ENCODE data around the gene DZIP3. TPM values are rescaled to one million over a fixed set of nuclear protein-coding genes. Genes with fewer than 3 reads are reported as not detected.
A peak's percentile ranks its signal among the peaks of the same experiment; 100 is the strongest.

The DZIP3 gene
- total and polyA plus RNA-seq, 4 experiments from 2014 or later, result 8.9 to 18.5 (median 14.2) TPM

GRCh38 chr3:108565506-108565905 lies 24.0 kb upstream of the DZIP3 start:
- Mint-ChIP-seq H3K4me1 (peaks cover 0 to 2% (median 0%) of the 10 kb centered on the region in 4 donors), H3K27me3 (no peaks in the 10 kb centered on the region), H3K9me3 (no peaks in the 10 kb centered on the region), H3K27ac (no peak overlapping the region), H3K4me3 (no peak overlapping the region), H3K36me3 (peaks cover 0 to 4% of the 10 kb centered on the region in 2 donors)
- no peak overlapping the region for H3K27ac ChIP-seq (ENCODE audit: low read depth, low read length)
- intact Hi-C loops (cut with micrococcal nuclease), result no loop called here
- no peak for DNase-seq
- H3K9me3 ChIP-seq (ENCODE audit: control insufficient read depth in 1 of 2, low read length in 2 of 2), result no peaks in the 10 kb centered on the region
- H3K27me3 ChIP-seq (ENCODE audit: insufficient read depth, low read length), result no peaks in the 10 kb centered on the region
- no peak overlapping the region for H3K4me3 ChIP-seq (ENCODE audit: low read length in 2 of 2)
- CTCF ChIA-PET (ENCODE audit: partially characterized antibody), result interaction anchor here (0.6 kb wide), 1 partner anchor 347 kb away, joined by 3 read pairs; no protein-coding TSS in a partner anchor
- POLR2A ChIA-PET (ENCODE audit: partially characterized antibody), result no interaction called here
- H3K36me3 ChIP-seq (ENCODE audit: insufficient read depth, low read length), result no peaks in the 10 kb centered on the region
- H3K4me1 ChIP-seq (ENCODE audit: insufficient read depth, low read length), result no peaks in the 10 kb centered on the region

DNA sequence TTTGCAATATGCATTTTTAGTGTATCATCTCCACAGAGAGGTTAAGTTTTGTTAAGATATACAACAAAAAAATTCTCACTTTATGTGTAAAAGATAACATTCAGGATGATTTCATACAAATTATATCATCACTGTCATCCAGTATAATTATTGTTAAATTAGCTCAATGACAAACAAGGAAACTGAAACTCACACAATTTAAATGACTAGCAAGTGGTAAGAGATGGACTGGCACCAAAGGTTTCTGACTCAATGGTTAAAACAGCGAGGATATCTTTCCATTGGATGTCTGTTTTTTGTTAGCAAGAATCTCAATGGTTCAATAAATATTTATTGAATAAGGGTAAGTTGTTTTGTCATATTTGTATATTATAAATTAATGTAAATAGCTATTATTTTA lies 22.9 kb upstream of the DZIP3 start:
- Mint-ChIP-seq H3K4me3 (no peak overlapping the region), H3K9me3 (no peaks in the 10 kb centered on the region), H3K27ac (no peak overlapping the region), H3K27me3 (no peaks in the 10 kb centered on the region), H3K4me1 (peaks cover 0 to 2% (median 0%) of the 10 kb centered on the region in 4 donors), H3K36me3 (peaks cover 0 to 4% of the 10 kb centered on the region in 2 donors)
- ChIA-PET CTCF (ENCODE audit: partially characterized antibody) (interaction anchor here (0.8 kb wide), 1 partner anchor 11 kb away, joined by 3 read pairs; no protein-coding TSS in a partner anchor), POLR2A (ENCODE audit: partially characterized antibody) (no interaction called here)
- Histone ChIP-seq H3K27ac (ENCODE audit: low read depth, low read length) (no peak overlapping the region), H3K9me3 (ENCODE audit: control insufficient read depth in 1 of 2, low read length in 2 of 2) (no peaks in the 10 kb centered on the region), H3K4me3 (ENCODE audit: low read length in 2 of 2) (no peak overlapping the region), H3K27me3 (ENCODE audit: insufficient read depth, low read length) (no peaks in the 10 kb centered on the region), H3K36me3 (ENCODE audit: insufficient read depth, low read length) (no peaks in the 10 kb centered on the region), H3K4me1 (ENCODE audit: insufficient read depth, low read length) (no peaks in the 10 kb centered on the region)
- intact Hi-C loops (cut with micrococcal nuclease), result no loop called here
- DNase-seq, result no peak

DNA sequence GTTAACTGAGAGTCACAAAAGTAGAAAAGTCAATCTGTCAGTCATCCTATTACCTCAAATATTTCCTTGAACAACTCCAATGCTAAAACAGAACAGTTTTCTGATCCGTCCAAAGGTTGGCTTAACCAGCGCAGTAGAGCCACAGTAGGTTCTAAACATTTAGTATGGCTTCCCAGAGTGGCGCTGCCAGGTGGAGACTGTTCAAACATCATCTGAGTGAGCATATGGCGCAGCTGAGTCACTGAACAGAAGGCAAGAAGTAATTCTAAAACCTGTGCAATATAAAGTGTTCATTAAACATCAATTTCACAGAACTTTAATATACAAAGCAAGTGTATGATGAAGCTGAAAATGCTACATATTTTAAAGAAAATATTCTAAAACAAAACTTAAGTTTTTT lies 20.2 kb upstream of the DZIP3 start:
- H3K9me3 Mint-ChIP-seq, result peaks cover 0 to 5% (median 1%) of the 10 kb centered on the region in 8 donors
- H3K27me3 Mint-ChIP-seq, result no peaks in the 10 kb centered on the region
- ChIA-PET POLR2A (ENCODE audit: partially characterized antibody) (no interaction called here), CTCF (ENCODE audit: partially characterized antibody) (no interaction called here)
- H3K9me3 ChIP-seq (ENCODE audit: control insufficient read depth in 1 of 2, low read length in 2 of 2), result no peaks in the 10 kb centered on the region
- H3K4me3 ChIP-seq (ENCODE audit: low read length in 2 of 2), result no peak overlapping the region
- no peak overlapping the region for H3K27ac Mint-ChIP-seq
- DNase-seq, result no peak
- no peaks in the 10 kb centered on the region for H3K36me3 ChIP-seq (ENCODE audit: insufficient read depth, low read length)
- H3K4me1 ChIP-seq (ENCODE audit: insufficient read depth, low read length), result no peaks in the 10 kb centered on the region
- H3K36me3 Mint-ChIP-seq, result peaks cover 4 to 12% of the 10 kb centered on the region in 2 donors
- H3K27ac ChIP-seq (ENCODE audit: low read depth, low read length), result no peak overlapping the region
- H3K4me1 Mint-ChIP-seq, result peaks cover 0 to 2% (median 0%) of the 10 kb centered on the region in 4 donors
- intact Hi-C loops (cut with micrococcal nuclease), result no loop called here
- no peaks in the 10 kb centered on the region for H3K27me3 ChIP-seq (ENCODE audit: insufficient read depth, low read length)
- no peak overlapping the region for H3K4me3 Mint-ChIP-seq

DNA sequence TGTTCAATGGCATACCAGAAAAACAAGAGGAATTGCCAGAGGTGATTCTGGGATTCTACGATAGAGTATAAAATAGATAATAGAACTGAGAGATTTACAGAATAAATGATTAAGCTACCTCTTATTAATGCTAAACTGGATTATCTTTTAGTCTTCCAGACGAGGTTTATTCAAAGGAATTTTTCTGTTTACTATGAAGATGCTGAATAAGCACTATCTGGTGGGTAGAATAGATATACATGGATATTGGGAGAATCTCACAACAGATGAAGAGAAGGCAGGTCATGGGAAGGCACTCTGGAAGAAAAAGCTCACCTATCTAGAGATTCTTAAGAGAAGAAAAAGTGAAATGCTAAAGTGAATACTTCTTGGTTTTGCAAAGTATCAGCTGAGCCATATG lies 11.5 kb upstream of the DZIP3 start:
- H3K9me3 ChIP-seq (ENCODE audit: control insufficient read depth in 1 of 2, low read length in 2 of 2), result no peaks in the 10 kb centered on the region
- H3K27ac Mint-ChIP-seq, result no peak overlapping the region
- no peak overlapping the region for H3K4me3 ChIP-seq (ENCODE audit: low read length in 2 of 2)
- no peaks in the 10 kb centered on the region for H3K36me3 ChIP-seq (ENCODE audit: insufficient read depth, low read length)
- no peaks in the 10 kb centered on the region for H3K27me3 Mint-ChIP-seq
- no peaks in the 10 kb centered on the region for H3K4me1 ChIP-seq (ENCODE audit: insufficient read depth, low read length)
- peaks cover 0 to 5% (median 0%) of the 10 kb centered on the region in 8 donors for H3K9me3 Mint-ChIP-seq
- H3K4me1 Mint-ChIP-seq, result peaks cover 0 to 2% (median under 1%) of the 10 kb centered on the region in 4 donors
- POLR2A ChIA-PET (ENCODE audit: partially characterized antibody), result interaction anchor here (2.0 kb wide), 1 partner anchor 12 kb away, joined by 6 read pairs; the partner anchor contains the start of genes CIP2A and DZIP3
- DNase-seq, result no peak
- no peak overlapping the region for H3K27ac ChIP-seq (ENCODE audit: low read depth, low read length)
- peaks cover 4 to 13% of the 10 kb centered on the region in 2 donors for H3K36me3 Mint-ChIP-seq
- intact Hi-C loops (cut with micrococcal nuclease), result no loop called here
- CTCF ChIA-PET (ENCODE audit: partially characterized antibody), result interaction anchor here (0.8 to 1.8 kb wide), 3 partner anchors 12 to 240 kb away, joined by 3 to 5 read pairs (median 5); partner anchors contain the start of gene DZIP3
- no peaks in the 10 kb centered on the region for H3K27me3 ChIP-seq (ENCODE audit: insufficient read depth, low read length)
- no peak overlapping the region for H3K4me3 Mint-ChIP-seq

DNA sequence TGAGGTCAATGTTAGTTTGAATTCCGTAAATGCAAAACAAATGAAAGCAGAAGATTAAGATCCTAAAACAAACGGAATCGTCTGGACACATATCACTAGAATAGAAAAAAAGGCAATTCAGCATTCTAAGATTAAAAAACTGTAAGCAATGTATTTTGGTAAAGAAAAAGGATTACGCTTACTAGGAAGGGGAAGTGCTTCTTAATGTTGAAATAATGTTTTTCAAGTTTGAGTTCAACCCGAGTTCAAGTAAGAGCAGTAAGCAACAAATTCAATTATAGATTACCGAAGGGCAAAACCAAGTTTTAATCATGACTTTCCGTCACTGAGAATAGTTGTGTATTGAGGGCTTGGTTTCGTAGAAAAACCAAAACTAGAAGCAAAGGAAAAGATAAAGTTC lies 921 bp upstream of the DZIP3 start:
- POLR2A ChIA-PET (ENCODE audit: partially characterized antibody), result interaction anchor here (0.9 to 9.5 kb wide), 20 partner anchors 13 to 1064 kb away, joined by 3 to 298 read pairs (median 6); no protein-coding TSS in a partner anchor
- no peaks in the 10 kb centered on the region for H3K9me3 Mint-ChIP-seq
- H3K4me3 Mint-ChIP-seq, result peak overlapping the region; percentile 92 to 98 (median 97)
- peaks cover 15 to 38% (median 25%) of the 10 kb centered on the region in 4 donors for H3K4me1 Mint-ChIP-seq
- Histone ChIP-seq H3K9me3 (ENCODE audit: control insufficient read depth in 1 of 2, low read length in 2 of 2) (no peaks in the 10 kb centered on the region), H3K4me3 (ENCODE audit: low read length in 2 of 2) (peak overlapping the region; percentile 80 to 98), H3K27me3 (ENCODE audit: insufficient read depth, low read length) (no peaks in the 10 kb centered on the region), H3K4me1 (ENCODE audit: insufficient read depth, low read length) (peaks cover 28% of the 10 kb centered on the region), H3K27ac (ENCODE audit: low read depth, low read length) (peak overlapping the region; percentile 92), H3K36me3 (ENCODE audit: insufficient read depth, low read length) (no peaks in the 10 kb centered on the region)
- CTCF ChIA-PET (ENCODE audit: partially characterized antibody), result interaction anchor here (1.6 to 5.4 kb wide), 5 partner anchors 10 to 326 kb away, joined by 7 to 67 read pairs (median 19); no protein-coding TSS in a partner anchor
- DNase-seq, result no peak
- peak overlapping the region; percentile 97 to 100 (median 99) for H3K27ac Mint-ChIP-seq
- H3K27me3 Mint-ChIP-seq, result no peaks in the 10 kb centered on the region
- intact Hi-C loops (cut with micrococcal nuclease), result loop anchor here (2.0 to 5.0 kb wide), 2 partner anchors 230 to 1066 kb away; partner anchors contain the start of gene BBX
- peaks cover 0 to 15% of the 10 kb centered on the region in 2 donors for H3K36me3 Mint-ChIP-seq

DNA sequence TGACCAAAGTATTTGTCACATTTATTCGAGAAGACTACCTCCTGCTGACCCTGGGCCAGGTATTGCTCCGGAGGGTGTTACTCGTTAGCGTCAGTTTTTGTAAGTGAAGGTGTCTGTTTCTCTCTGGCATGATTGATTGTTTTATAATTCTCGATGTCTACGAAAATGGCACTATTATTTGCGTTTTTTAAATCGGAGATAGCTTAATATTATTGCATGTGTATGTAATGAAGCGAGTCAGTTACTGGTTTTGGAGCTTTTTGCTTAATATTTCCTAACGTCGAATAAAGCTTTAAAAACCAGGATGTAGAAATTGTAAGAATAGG lies 439 bp downstream of the DZIP3 start:
- Mint-ChIP-seq H3K4me1 (peaks cover 15 to 38% (median 25%) of the 10 kb centered on the region in 4 donors), H3K36me3 (peaks cover 0 to 15% of the 10 kb centered on the region in 2 donors), H3K27ac (peak overlapping the region; percentile 97 to 100 (median 99)), H3K4me3 (peak overlapping the region; percentile 92 to 98 (median 97)), H3K27me3 (no peaks in the 10 kb centered on the region), H3K9me3 (no peaks in the 10 kb centered on the region)
- Histone ChIP-seq H3K27me3 (ENCODE audit: insufficient read depth, low read length) (no peaks in the 10 kb centered on the region), H3K27ac (ENCODE audit: low read depth, low read length) (peak overlapping the region; percentile 92), H3K36me3 (ENCODE audit: insufficient read depth, low read length) (no peaks in the 10 kb centered on the region), H3K4me3 (ENCODE audit: low read length in 2 of 2) (peak overlapping the region; percentile 80 to 98), H3K4me1 (ENCODE audit: insufficient read depth, low read length) (peaks cover 28% of the 10 kb centered on the region), H3K9me3 (ENCODE audit: control insufficient read depth in 1 of 2, low read length in 2 of 2) (no peaks in the 10 kb centered on the region)
- intact Hi-C loops (cut with micrococcal nuclease), result loop anchor here (1.0 to 5.0 kb wide), 3 partner anchors 12 to 1068 kb away; partner anchors contain the start of gene BBX
- DNase-seq, result no peak
- CTCF ChIA-PET (ENCODE audit: partially characterized antibody), result interaction anchor here (1.0 to 5.4 kb wide), 10 partner anchors 9 to 325 kb away, joined by 3 to 67 read pairs (median 7); no protein-coding TSS in a partner anchor
- POLR2A ChIA-PET (ENCODE audit: partially characterized antibody), result interaction anchor here (0.7 to 9.5 kb wide), 27 partner anchors 12 to 1066 kb away, joined by 3 to 298 read pairs (median 5); no protein-coding TSS in a partner anchor

- POLR2A ChIA-PET (ENCODE audit: partially characterized antibody), result interaction anchor here (0.8 to 9.5 kb wide), 14 partner anchors 12 to 1066 kb away, joined by 3 to 298 read pairs (median 7); no protein-coding TSS in a partner anchor
- Mint-ChIP-seq H3K4me3 (peak overlapping the region; percentile 71 to 98 (median 96)), H3K36me3 (peaks cover 0 to 15% of the 10 kb centered on the region in 2 donors), H3K27me3 (no peaks in the 10 kb centered on the region), H3K4me1 (peaks cover 15 to 38% (median 25%) of the 10 kb centered on the region in 4 donors), H3K27ac (peak overlapping the region; percentile 97 to 100 (median 99)), H3K9me3 (no peaks in the 10 kb centered on the region)
- intact Hi-C loops (cut with micrococcal nuclease), result no loop called here
- CTCF ChIA-PET (ENCODE audit: partially characterized antibody), result interaction anchor here (1.0 to 5.4 kb wide), 9 partner anchors 8 to 324 kb away, joined by 3 to 67 read pairs (median 7); no protein-coding TSS in a partner anchor
- Histone ChIP-seq H3K36me3 (ENCODE audit: insufficient read depth, low read length) (no peaks in the 10 kb centered on the region), H3K27me3 (ENCODE audit: insufficient read depth, low read length) (no peaks in the 10 kb centered on the region), H3K9me3 (ENCODE audit: control insufficient read depth in 1 of 2, low read length in 2 of 2) (no peaks in the 10 kb centered on the region), H3K27ac (ENCODE audit: low read depth, low read length) (peak overlapping the region; percentile 92), H3K4me1 (ENCODE audit: insufficient read depth, low read length) (peaks cover 25% of the 10 kb centered on the region), H3K4me3 (ENCODE audit: low read length in 2 of 2) (peak overlapping the region; percentile 80 to 98)
- peak in 3 of 5 donors; percentile 12 to 17 (median 14) for DNase-seq
Measured at GRCh38 chr3:108590460-108590859, 938 bp downstream of the DZIP3 start.

Measured in CD4-positive, alpha-beta memory T cell (primary cell).